ENCODE measurements around the gene PKIG.

GRCh38 chr20:44573501-44573869 lies 8.9 kb upstream of the PKIG start:
- TF ChIP-seq POLR2AphosphoS5 (IDR thresholded peaks at IDR 0.05) (no peak), EZH2 (IDR thresholded peaks at IDR 0.05; ENCODE audit: borderline replicate concordance, insufficient read depth, low read length, poor library complexity, severe bottlenecking) (no peak), TAF1 (IDR thresholded peaks at IDR 0.05; ENCODE audit: low read depth) (no peak), SMC3 (conservative IDR thresholded peaks at IDR 0.05; ENCODE audit: poor library complexity) (no peak)
- TF ChIP-seq, protein P1, sequence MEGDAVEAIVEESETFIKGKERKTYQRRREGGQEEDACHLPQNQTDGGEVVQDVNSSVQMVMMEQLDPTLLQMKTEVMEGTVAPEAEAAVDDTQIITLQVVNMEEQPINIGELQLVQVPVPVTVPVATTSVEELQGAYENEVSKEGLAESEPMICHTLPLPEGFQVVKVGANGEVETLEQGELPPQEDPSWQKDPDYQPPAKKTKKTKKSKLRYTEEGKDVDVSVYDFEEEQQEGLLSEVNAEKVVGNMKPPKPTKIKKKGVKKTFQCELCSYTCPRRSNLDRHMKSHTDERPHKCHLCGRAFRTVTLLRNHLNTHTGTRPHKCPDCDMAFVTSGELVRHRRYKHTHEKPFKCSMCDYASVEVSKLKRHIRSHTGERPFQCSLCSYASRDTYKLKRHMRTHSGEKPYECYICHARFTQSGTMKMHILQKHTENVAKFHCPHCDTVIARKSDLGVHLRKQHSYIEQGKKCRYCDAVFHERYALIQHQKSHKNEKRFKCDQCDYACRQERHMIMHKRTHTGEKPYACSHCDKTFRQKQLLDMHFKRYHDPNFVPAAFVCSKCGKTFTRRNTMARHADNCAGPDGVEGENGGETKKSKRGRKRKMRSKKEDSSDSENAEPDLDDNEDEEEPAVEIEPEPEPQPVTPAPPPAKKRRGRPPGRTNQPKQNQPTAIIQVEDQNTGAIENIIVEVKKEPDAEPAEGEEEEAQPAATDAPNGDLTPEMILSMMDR (IDR thresholded peaks at IDR 0.05; ENCODE audit: poor library complexity, severe bottlenecking), result no peak

Measured in neural cell (in vitro differentiated cells).